GM12878 (cell line): ENCODE measurements around the gene DISP2. TPM values are rescaled to one million over a fixed set of nuclear protein-coding genes. Genes with fewer than 3 reads are reported as not detected.

Experiments
- ATAC-seq: fragments of 200-7000 bp; cut with Tn5 transposase; 3 replicates; pipeline ENCODE4 v1.9.1; 2020; ENCODE audit warnings: mild to moderate bottlenecking, moderate library complexity
- BruUV-seq: library from RNA; stranded (reverse); fragments of 400-500 nt; replicated peaks from 2 replicates; lab custom pipeline; 2021; lab: Mats Ljungman, UMichigan
- CTCF ChIA-PET: fragments of 300-600 bp; sonication (Branson Sonifier 250); formaldehyde crosslinking; extraction: SDS; loops from one replicate; lab custom pipeline; 2021; ENCODE audit warnings: inconsistent platforms; lab: Yijun Ruan, JAX
- POLR2A ChIA-PET: fragments of 350-600 bp; formaldehyde crosslinking; extraction: SDS; loops from one replicate; lab custom pipeline; 2021; ENCODE audit warnings: inconsistent platforms; lab: Charles Lee
- RAD21 ChIA-PET: fragments of 300-600 bp; sonication (Branson Sonifier 250); formaldehyde crosslinking; loops from one replicate; lab custom pipeline; 2023; ENCODE audit warnings: antibody characterized with exemption; ENCODE audit not compliant: unreplicated experiment; lab: Charles Lee
- SMC1A ChIA-PET: fragments of 300-600 bp; sonication (Branson Sonifier 250); formaldehyde crosslinking; loops from one replicate; lab custom pipeline; 2023; ENCODE audit not compliant: unreplicated experiment, uncharacterized antibody; lab: Charles Lee
- DNase-seq: peaks from one replicate; pipeline ENCODE4 v3.0.0-alpha.2; 2011; ENCODE audit warnings: low read depth, low spot score
- FAIRE-seq: peaks from 3 replicates; lab custom pipeline; 2011; peaks lifted over from hg19 to GRCh38; lab: Jason Lieb, UNC
- H2AFZ ChIP-seq: 2 replicates; pipeline ENCODE4 v1.6.0; 2011; ENCODE audit warnings: low read depth, low read length, control low read depth; ENCODE audit not compliant: control insufficient read depth
- H3K27ac ChIP-seq: 2 replicates; pipeline ENCODE4 v1.5.1; 2011; ENCODE audit warnings: control low read depth; ENCODE audit not compliant: control insufficient read depth, insufficient read depth
- H3K27me3 ChIP-seq, 2 experiments: replicated peaks in 1 of 2; 2 replicates each; pipeline versions ENCODE4 v1.6.0 to v1.6.1; 2011; ENCODE audit warnings: low read length in 1 of 2; ENCODE audit not compliant: control insufficient read depth in 2 of 2, insufficient read depth in 2 of 2
- H3K36me3 ChIP-seq, 2 experiments: 2 replicates each; pipeline ENCODE4 v1.5.1; 2011; ENCODE audit warnings: low read length in 1 of 2; ENCODE audit not compliant: control insufficient read depth in 2 of 2, insufficient read depth in 2 of 2
- H3K4me1 ChIP-seq: 2 replicates; pipeline ENCODE4 v1.6.1; 2011; ENCODE audit warnings: mild to moderate bottlenecking, low read length, moderate library complexity, mixed read lengths; ENCODE audit not compliant: control insufficient read depth, insufficient read depth
- H3K4me2 ChIP-seq: 2 replicates; pipeline ENCODE4 v1.6.0; 2011; ENCODE audit warnings: control low read depth; ENCODE audit not compliant: control insufficient read depth, insufficient read depth
- H3K4me3 ChIP-seq: fragments of 200-600 bp; sonication (generic); 2 replicates; pipeline ENCODE4 v1.5.1; 2016
- H3K79me2 ChIP-seq: 2 replicates; pipeline ENCODE4 v1.6.0; 2011; ENCODE audit warnings: low read length; ENCODE audit not compliant: control insufficient read depth, insufficient read depth
- H3K9ac ChIP-seq: 2 replicates; pipeline ENCODE4 v1.8.0; 2011; ENCODE audit warnings: low read length, control low read depth, mixed read lengths; ENCODE audit not compliant: control insufficient read depth, insufficient read depth
- H3K9me3 ChIP-seq: replicated peaks from 3 replicates; pipeline ENCODE4 v1.5.1; 2011; ENCODE audit warnings: mild to moderate bottlenecking, low read length; ENCODE audit not compliant: control insufficient read depth, insufficient read depth
- H4K20me1 ChIP-seq: 2 replicates; pipeline ENCODE4 v1.6.0; 2011; ENCODE audit not compliant: control insufficient read depth, insufficient read depth
- BACH1 ChIP-seq: fragments of 450-650 bp; IDR thresholded peaks from 2 replicates; pipeline ENCODE4 v1.6.1; 2017; ENCODE audit warnings: mild to moderate bottlenecking, borderline replicate concordance
- BCL11A ChIP-seq: IDR thresholded peaks from 2 replicates; pipeline ENCODE4 v1.6.1; 2011; ENCODE audit warnings: low read depth, low read length
- CBX5 ChIP-seq: sonication (generic); IDR thresholded peaks from 2 replicates; pipeline ENCODE4 v1.6.1; 2016; ENCODE audit warnings: low read depth, moderate library complexity, mild to moderate bottlenecking, inconsistent platforms
- EP300 ChIP-seq, 2 experiments: fragments of 150-350 bp in 1 of 2; IDR thresholded peaks; 2 replicates each; pipeline ENCODE4 v1.6.1; 2011 to 2012; ENCODE audit warnings: low read depth in 2 of 2, low read length in 2 of 2, borderline replicate concordance in 1 of 2, improper control_type of control experiment in 1 of 2, inconsistent platforms in 1 of 2; ENCODE audit not compliant: control insufficient read depth in 1 of 2
- FOXK2 ChIP-seq: fragments of 450-650 bp; IDR thresholded peaks from 2 replicates; pipeline ENCODE4 v1.6.1; 2017; ENCODE audit warnings: mild to moderate bottlenecking, moderate library complexity
- GABPA ChIP-seq: IDR thresholded peaks from 2 replicates; pipeline ENCODE4 v1.6.1; 2014; ENCODE audit warnings: antibody characterized with exemption, low read depth, mild to moderate bottlenecking, inconsistent platforms
- IKZF1 ChIP-seq: fragments of 450-650 bp; conservative IDR thresholded peaks from 2 replicates; pipeline ENCODE4 v1.6.1; 2017; ENCODE audit warnings: antibody characterized with exemption, mild to moderate bottlenecking
- JUND ChIP-seq: IDR thresholded peaks from 2 replicates; pipeline ENCODE4 v1.6.1; 2012; ENCODE audit warnings: low read depth, mild to moderate bottlenecking, low read length, improper control_type of control experiment, moderate library complexity
- KAT2A ChIP-seq: conservative IDR thresholded peaks from 2 replicates; pipeline ENCODE4 v1.6.1; 2011; ENCODE audit warnings: low read depth, low read length; ENCODE audit not compliant: control insufficient read depth
- LARP7 ChIP-seq: fragments of 450-650 bp; IDR thresholded peaks from 2 replicates; pipeline ENCODE4 v1.6.1; 2017; ENCODE audit warnings: mild to moderate bottlenecking
- NR2F1 ChIP-seq: fragments of 450-650 bp; conservative IDR thresholded peaks from 2 replicates; pipeline ENCODE4 v1.6.1; 2017; ENCODE audit warnings: mild to moderate bottlenecking
- RFX5 ChIP-seq: IDR thresholded peaks from 2 replicates; pipeline ENCODE4 v1.6.1; 2011; ENCODE audit warnings: low read depth, low read length, improper control_type of control experiment
- SUPT20H ChIP-seq: IDR thresholded peaks from 2 replicates; pipeline ENCODE4 v1.6.1; 2011; ENCODE audit warnings: low read depth, mild to moderate bottlenecking, low read length, moderate library complexity, borderline replicate concordance; ENCODE audit not compliant: control insufficient read depth
- WGBS: methylation state at CpG from one replicate; pipeline ENCODE4 v1.1.6; 2016; ENCODE audit warnings: low lambda C conversion rate; ENCODE audit not compliant: insufficient replicate concordance, insufficient coverage; ENCODE audit errors: missing lambda C conversion rate; 5-methylcytosine and 5-hydroxymethylcytosine counted together
- in situ Hi-C: fragments of 300-500 bp; cut with MboI; formaldehyde crosslinking; loops from 9 replicates; pipeline ENCODE4 v1.14.3; 2018; ENCODE audit warnings: mixed read lengths
- intact Hi-C: fragments of 100-400 bp; cut with micrococcal nuclease; formaldehyde crosslinking; loops from one replicate; pipeline ENCODE4 v1.14.2; 2022; ENCODE audit not compliant: unreplicated experiment
- polyA plus RNA-seq, 11 experiments: library from polyadenylated mRNA; depleted of rRNA in 4 of 11; unstranded in 6 of 11; stranded (reverse) in 5 of 11; fragments of >200 nt; fragmentation: Nextera tagmentation in 4 of 11; fragmentation: Illumina TruSeq in 1 of 11; extraction: Ambion mirVana in 4 of 11; extraction: Trizol in 1 of 11; gene quantifications; 1 replicate in 1 of 11; 2 replicates in 10 of 11; pipeline versions ENCODE4 v1.2.1 to v1.2.3, GENCODE V29; 2011 to 2016; ENCODE audit warnings: inconsistent platforms in 2 of 11, missing spikeins in 2 of 11, low read depth in 1 of 11
- total RNA-seq, 4 experiments: library from RNA; depleted of rRNA in 3 of 4; stranded (reverse); fragments of >200 nt in 3 of 4; fragmentation: Illumina TruSeq in 1 of 4; extraction: Trizol in 1 of 4; gene quantifications; 2 replicates each; pipeline versions ENCODE4 v1.2.1 to v1.2.3, GENCODE V29; 2013 to 2021
- TF ChIP-seq, protein P1 (sequence below): fragments of 450-650 bp; IDR thresholded peaks from 2 replicates; pipeline ENCODE4 v1.6.1; 2017; ENCODE audit warnings: mild to moderate bottlenecking, moderate library complexity
- TF ChIP-seq, protein P2 (sequence below): fragments of 450-650 bp; IDR thresholded peaks from 2 replicates; pipeline ENCODE4 v1.6.1; 2017; ENCODE audit warnings: antibody characterized with exemption, mild to moderate bottlenecking, moderate library complexity
- TF ChIP-seq, protein P3 (sequence below): IDR thresholded peaks from 2 replicates; pipeline ENCODE4 v1.6.1; 2012; ENCODE audit warnings: low read length, inconsistent platforms

The DISP2 gene
- total and polyA plus RNA-seq, 10 of the 15 experiments (the other 5 are each of a cell fraction or from before 2014, with no cell fraction given), result under 0.01 to 0.20 (median 0.12) TPM; not detected in 7

DNA sequence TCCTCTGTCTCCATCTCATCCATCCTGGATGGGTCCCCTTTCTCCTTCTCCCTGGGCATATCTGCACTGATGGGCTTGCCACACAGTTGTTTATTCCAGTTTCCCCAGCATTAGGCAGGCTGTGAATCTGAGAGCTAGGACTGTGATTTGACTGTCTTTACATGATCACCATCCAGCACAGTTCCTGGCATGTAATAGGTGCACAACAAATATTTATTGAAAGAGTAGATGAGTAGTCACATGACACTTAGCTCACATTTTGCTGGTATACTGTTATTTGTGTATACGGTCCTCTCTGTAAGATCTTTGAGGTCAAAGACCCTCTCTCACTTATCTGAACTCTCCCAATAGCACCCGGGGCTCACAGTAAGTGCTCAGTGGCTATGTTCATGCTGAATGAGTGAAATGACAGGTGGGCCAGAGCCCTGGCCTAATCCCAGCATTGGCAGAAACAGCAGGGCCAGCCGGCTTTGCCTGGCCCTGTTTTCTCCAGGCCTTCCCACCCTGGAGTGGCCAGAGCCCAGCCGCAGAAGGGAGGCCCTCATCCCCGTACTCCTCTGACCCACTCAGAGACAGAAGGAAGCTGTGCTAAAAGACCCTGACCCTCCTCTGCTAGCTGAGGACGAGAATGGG, 66.6 kb downstream of the DISP2 start:
- H3K36me3 ChIP-seq, result no peaks in the 10 kb centered on the region
- in situ Hi-C loops, result loop anchor here (5.0 kb wide), 1 partner anchor 77 kb away; no protein-coding TSS in a partner anchor
- FAIRE-seq, result no peak
- SMC1A ChIA-PET, result no interaction called here
- H3K27ac ChIP-seq, result no peak overlapping the region
- POLR2A ChIA-PET, result interaction anchor here (0.5 to 1.1 kb wide), 2 partner anchors 20 to 234 kb away, joined by 3 read pairs; no protein-coding TSS in a partner anchor
- CTCF ChIA-PET, result interaction anchor here (1.5 to 6.6 kb wide), 6 partner anchors 16 to 145 kb away, joined by 4 to 111 read pairs (median 12); partner anchors contain the start of genes BAHD1, CCDC9B and KNSTRN
- no peak for DNase-seq
- no peak overlapping the region for H2AFZ ChIP-seq
- H3K4me1 ChIP-seq, result no peaks in the 10 kb centered on the region
- H3K4me3 ChIP-seq, result no peak overlapping the region
- H3K9ac ChIP-seq, result no peak overlapping the region
- intact Hi-C loops, result loop anchor here (5.0 kb wide), 1 partner anchor 147 kb away; no protein-coding TSS in a partner anchor
- H3K79me2 ChIP-seq, result no peaks in the 10 kb centered on the region
- no peak for ATAC-seq
- 34% methylated on average over 6 of the region's 6 CpGs for WGBS
- H3K27me3 ChIP-seq, result no peaks in the 10 kb centered on the region; a peak in 1 of 4 replicates
- RAD21 ChIA-PET, result interaction anchor here (0.6 to 2.3 kb wide), 3 partner anchors 18 to 81 kb away, joined by 4 to 11 read pairs (median 5); partner anchors contain the start of gene IVD
- no TSS peak for BruUV-seq
- no peak overlapping the region for H3K4me2 ChIP-seq
- H3K9me3 ChIP-seq, result no peaks in the 10 kb centered on the region
- no peaks in the 10 kb centered on the region for H4K20me1 ChIP-seq
- TF ChIP-seq NR2F1 (no peak), BCL11A (no peak), IKZF1 (no peak), FOXK2 (no peak), BACH1 (no peak), JUND (no peak), RFX5 (no peak), LARP7 (no peak), SUPT20H (no peak), EP300 (IDR thresholded peaks at IDR 0.05; ENCODE audit: borderline replicate concordance in 1 of 2, control insufficient read depth in 1 of 2, low read depth in 2 of 2, low read length in 2 of 2) (no peak), GABPA (no peak), KAT2A (no peak), CBX5 (no peak)
- TF ChIP-seq, protein P1, sequence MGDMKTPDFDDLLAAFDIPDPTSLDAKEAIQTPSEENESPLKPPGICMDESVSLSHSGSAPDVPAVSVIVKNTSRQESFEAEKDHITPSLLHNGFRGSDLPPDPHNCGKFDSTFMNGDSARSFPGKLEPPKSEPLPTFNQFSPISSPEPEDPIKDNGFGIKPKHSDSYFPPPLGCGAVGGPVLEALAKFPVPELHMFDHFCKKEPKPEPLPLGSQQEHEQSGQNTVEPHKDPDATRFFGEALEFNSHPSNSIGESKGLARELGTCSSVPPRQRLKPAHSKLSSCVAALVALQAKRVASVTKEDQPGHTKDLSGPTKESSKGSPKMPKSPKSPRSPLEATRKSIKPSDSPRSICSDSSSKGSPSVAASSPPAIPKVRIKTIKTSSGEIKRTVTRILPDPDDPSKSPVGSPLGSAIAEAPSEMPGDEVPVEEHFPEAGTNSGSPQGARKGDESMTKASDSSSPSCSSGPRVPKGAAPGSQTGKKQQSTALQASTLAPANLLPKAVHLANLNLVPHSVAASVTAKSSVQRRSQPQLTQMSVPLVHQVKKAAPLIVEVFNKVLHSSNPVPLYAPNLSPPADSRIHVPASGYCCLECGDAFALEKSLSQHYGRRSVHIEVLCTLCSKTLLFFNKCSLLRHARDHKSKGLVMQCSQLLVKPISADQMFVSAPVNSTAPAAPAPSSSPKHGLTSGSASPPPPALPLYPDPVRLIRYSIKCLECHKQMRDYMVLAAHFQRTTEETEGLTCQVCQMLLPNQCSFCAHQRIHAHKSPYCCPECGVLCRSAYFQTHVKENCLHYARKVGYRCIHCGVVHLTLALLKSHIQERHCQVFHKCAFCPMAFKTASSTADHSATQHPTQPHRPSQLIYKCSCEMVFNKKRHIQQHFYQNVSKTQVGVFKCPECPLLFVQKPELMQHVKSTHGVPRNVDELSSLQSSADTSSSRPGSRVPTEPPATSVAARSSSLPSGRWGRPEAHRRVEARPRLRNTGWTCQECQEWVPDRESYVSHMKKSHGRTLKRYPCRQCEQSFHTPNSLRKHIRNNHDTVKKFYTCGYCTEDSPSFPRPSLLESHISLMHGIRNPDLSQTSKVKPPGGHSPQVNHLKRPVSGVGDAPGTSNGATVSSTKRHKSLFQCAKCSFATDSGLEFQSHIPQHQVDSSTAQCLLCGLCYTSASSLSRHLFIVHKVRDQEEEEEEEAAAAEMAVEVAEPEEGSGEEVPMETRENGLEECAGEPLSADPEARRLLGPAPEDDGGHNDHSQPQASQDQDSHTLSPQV, result no peak
- TF ChIP-seq, protein P2, sequence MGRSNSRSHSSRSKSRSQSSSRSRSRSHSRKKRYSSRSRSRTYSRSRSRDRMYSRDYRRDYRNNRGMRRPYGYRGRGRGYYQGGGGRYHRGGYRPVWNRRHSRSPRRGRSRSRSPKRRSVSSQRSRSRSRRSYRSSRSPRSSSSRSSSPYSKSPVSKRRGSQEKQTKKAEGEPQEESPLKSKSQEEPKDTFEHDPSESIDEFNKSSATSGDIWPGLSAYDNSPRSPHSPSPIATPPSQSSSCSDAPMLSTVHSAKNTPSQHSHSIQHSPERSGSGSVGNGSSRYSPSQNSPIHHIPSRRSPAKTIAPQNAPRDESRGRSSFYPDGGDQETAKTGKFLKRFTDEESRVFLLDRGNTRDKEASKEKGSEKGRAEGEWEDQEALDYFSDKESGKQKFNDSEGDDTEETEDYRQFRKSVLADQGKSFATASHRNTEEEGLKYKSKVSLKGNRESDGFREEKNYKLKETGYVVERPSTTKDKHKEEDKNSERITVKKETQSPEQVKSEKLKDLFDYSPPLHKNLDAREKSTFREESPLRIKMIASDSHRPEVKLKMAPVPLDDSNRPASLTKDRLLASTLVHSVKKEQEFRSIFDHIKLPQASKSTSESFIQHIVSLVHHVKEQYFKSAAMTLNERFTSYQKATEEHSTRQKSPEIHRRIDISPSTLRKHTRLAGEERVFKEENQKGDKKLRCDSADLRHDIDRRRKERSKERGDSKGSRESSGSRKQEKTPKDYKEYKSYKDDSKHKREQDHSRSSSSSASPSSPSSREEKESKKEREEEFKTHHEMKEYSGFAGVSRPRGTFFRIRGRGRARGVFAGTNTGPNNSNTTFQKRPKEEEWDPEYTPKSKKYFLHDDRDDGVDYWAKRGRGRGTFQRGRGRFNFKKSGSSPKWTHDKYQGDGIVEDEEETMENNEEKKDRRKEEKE, result no peak
- TF ChIP-seq, protein P3, sequence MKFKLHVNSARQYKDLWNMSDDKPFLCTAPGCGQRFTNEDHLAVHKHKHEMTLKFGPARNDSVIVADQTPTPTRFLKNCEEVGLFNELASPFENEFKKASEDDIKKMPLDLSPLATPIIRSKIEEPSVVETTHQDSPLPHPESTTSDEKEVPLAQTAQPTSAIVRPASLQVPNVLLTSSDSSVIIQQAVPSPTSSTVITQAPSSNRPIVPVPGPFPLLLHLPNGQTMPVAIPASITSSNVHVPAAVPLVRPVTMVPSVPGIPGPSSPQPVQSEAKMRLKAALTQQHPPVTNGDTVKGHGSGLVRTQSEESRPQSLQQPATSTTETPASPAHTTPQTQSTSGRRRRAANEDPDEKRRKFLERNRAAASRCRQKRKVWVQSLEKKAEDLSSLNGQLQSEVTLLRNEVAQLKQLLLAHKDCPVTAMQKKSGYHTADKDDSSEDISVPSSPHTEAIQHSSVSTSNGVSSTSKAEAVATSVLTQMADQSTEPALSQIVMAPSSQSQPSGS, result no peak
